Colonic mucosa (tissue), 4 donors: ENCODE data around the gene SCD5. TPM values are rescaled to one million over a fixed set of nuclear protein-coding genes. Genes with fewer than 3 reads are reported as not detected.
A peak's percentile ranks its signal among the peaks of the same experiment; 100 is the strongest.

Experiments used
- DNase-seq: peaks from one replicate; pipeline ENCODE4 v3.0.0-alpha.2; 2020
- H3K27ac ChIP-seq: fragments of 200-600 bp; one replicate; pipeline ENCODE4 v1.8.0; 2021
- H3K27me3 ChIP-seq: fragments of 200-600 bp; one replicate; pipeline ENCODE4 v1.8.0; 2021
- H3K36me3 ChIP-seq: fragments of 200-600 bp; one replicate; pipeline ENCODE4 v1.8.0; 2021
- H3K4me1 ChIP-seq: fragments of 200-600 bp; one replicate; pipeline ENCODE4 v1.8.0; 2021; ENCODE audit warnings: mild to moderate bottlenecking
- H3K4me3 ChIP-seq: fragments of 200-600 bp; one replicate; pipeline ENCODE4 v1.8.0; 2021
- H3K9ac ChIP-seq, 2 donors: one replicate each; pipeline ENCODE4 v1.7.0; 2013; ENCODE audit warnings: control low read depth in 2 of 2, low read depth in 2 of 2, low read length in 2 of 2
- H3K9me3 ChIP-seq: fragments of 200-600 bp; one replicate; pipeline ENCODE4 v1.8.0; 2021
- intact Hi-C: fragments of 100-400 bp; cut with DNase I; formaldehyde crosslinking; loops from one replicate; pipeline ENCODE4 v1.14.1; 2022
- total RNA-seq, 2 donors: library from RNA; stranded (reverse); fragmentation: NEBNext Ultra II Directional in 1 of 2; extraction: Animal tissue kit (Norgen Biotek cat#: 25700) in 1 of 2; gene quantifications; one replicate each; pipeline ENCODE4 v1.2.1, GENCODE V29; 2021
- TF ChIP-seq, protein P1 (sequence below): fragments of 200-600 bp; IDR thresholded peaks from one replicate; pipeline ENCODE4 v1.8.0; 2022; ENCODE audit warnings: antibody characterized with exemption, mild to moderate bottlenecking
- donor health status: healthy.
- donor health status: DM: no; HTN: no; CAD: no.
- donor health status: DM: no; HTN: no; CAD: no.

The SCD5 gene
- total RNA-seq, 2 donors from 2014 or later, result 2.8 to 4.4 TPM

DNA sequence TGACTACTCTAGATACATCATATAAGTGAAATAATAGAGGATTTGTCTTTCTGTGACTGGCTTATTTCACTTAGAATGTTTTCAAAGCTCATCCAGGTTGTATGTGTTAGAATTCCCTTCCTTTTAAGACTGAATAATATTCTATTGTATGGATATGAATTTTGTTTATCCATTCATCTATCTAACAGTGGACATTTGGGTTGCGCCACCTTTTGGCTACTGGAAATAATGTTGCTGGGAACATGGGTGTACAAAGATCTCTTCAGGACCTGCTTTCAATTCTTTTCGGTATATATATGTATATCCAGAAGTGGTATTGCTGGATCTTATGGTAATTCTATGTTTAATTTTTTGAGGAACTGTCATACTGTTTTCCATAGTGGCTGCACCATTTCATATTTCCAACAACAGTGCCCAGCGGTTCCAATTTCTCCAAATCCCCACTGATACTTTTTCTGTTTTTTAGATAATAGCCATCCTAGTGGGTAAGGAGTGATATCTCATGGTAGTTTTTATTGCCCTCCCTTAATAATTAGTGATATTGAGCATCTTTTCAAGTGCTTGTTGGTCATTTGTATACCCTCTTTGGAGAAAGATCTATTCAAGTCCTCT is 3.4 kb upstream of the SCD5 start:
- DNase-seq, result no peak
- intact Hi-C loops, result no loop called here
- H3K9ac ChIP-seq, result no peak overlapping the region
- H3K4me1 ChIP-seq, result no peaks in the 10 kb centered on the region
- H3K27ac ChIP-seq, result no peak overlapping the region
- TF ChIP-seq, protein P1, sequence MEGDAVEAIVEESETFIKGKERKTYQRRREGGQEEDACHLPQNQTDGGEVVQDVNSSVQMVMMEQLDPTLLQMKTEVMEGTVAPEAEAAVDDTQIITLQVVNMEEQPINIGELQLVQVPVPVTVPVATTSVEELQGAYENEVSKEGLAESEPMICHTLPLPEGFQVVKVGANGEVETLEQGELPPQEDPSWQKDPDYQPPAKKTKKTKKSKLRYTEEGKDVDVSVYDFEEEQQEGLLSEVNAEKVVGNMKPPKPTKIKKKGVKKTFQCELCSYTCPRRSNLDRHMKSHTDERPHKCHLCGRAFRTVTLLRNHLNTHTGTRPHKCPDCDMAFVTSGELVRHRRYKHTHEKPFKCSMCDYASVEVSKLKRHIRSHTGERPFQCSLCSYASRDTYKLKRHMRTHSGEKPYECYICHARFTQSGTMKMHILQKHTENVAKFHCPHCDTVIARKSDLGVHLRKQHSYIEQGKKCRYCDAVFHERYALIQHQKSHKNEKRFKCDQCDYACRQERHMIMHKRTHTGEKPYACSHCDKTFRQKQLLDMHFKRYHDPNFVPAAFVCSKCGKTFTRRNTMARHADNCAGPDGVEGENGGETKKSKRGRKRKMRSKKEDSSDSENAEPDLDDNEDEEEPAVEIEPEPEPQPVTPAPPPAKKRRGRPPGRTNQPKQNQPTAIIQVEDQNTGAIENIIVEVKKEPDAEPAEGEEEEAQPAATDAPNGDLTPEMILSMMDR, result peak; percentile 36
- no peaks in the 10 kb centered on the region for H3K36me3 ChIP-seq
- peaks cover 11% of the 10 kb centered on the region for H3K27me3 ChIP-seq
- no peak overlapping the region for H3K4me3 ChIP-seq
- H3K9me3 ChIP-seq, result no peaks in the 10 kb centered on the region

DNA sequence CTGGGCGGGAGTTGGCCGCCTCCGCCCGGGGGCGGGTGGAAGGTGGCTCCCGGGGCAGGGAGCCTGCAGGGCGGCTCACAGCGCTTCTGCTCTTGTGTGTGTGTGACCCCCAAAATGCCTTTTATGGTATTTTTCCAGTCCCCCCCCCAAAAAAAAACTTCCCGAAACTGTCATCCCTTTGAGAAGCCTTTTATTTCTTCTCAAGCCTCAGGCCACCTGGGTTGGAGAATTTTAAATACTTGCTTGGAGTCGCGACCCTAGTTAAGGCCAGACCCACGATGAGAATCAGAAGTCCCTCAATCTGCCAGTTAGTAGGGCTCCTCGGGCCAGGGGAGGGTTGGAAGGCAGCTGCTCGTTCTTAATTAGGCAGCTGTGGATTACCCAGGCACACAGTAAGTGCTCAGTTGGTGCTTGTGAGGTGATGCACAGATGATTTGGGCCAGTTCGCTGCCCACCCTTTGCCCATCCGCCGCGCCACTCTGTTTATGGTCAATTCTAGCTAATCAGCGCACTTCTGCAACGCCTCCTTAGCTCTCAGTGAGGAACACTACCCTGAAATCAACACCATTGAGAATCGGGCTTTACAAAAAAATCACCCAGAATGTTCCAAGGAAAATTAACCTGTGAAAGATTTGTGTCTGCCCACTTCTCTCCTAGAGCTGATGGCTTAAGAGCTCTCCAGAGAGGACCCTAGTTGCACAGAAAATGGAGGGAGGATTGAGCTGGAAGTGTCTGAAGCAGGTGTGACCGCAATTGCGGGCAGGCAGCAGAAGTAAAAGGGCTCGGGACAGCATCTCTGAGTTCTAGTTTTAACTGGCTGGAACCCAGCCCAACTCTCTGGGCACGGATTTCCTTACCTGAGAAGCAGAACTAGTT is 648 bp upstream of the SCD5 start:
- peak overlapping the region in 1 of 2 donors; percentile 35 for H3K9ac ChIP-seq
- intact Hi-C loops, result no loop called here

DNA sequence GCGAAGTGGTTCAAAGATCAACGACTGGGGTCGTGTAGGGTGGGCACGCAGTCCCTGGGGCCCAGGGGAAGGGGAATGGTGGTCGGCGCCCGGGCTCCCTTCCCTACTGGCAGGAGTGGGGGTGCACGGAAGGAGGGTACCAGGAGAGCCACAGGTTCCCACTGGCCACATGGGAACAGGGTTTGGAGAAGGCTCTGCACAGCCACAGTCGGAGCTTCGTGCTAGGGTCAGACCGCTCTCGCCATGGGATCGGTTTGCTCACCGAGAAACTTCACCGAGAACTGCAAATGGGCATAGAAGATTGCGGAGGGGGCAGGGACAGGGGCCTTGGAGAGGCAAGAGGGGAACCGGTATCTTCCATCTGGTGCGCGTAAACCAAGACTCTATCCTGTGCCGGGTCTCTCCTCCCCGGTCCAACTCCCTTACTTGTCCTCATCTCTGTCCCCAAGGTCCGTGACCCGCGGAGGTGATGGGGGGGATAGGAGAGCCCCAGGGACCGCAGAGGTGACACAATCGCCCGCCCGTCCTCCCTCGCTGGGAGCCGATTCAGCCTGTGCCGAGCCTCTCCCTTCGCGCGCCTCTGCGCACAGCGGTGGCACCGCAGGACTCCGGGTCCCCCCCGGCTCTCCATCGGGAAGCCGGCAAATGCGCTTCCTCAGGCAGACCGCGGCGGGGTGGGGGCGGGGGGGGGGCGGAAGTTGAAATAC is 1.0 kb downstream of the SCD5 start:
- TF ChIP-seq, protein P1, result no peak
- H3K9me3 ChIP-seq, result no peaks in the 10 kb centered on the region
- H3K9ac ChIP-seq, result peak overlapping the region in 1 of 2 donors; percentile 43
- no peaks in the 10 kb centered on the region for H3K36me3 ChIP-seq
- H3K27ac ChIP-seq, result no peak overlapping the region
- no peaks in the 10 kb centered on the region for H3K4me1 ChIP-seq
- intact Hi-C loops, result no loop called here
- H3K27me3 ChIP-seq, result peaks cover 11% of the 10 kb centered on the region
- no peak for DNase-seq
- H3K4me3 ChIP-seq, result peak overlapping the region; percentile 72

More for the DNA sequence above, 648 bp upstream of the SCD5 start:
- no peak overlapping the region for H3K27ac ChIP-seq
- peak overlapping the region; percentile 72 for H3K4me3 ChIP-seq
- peaks cover 11% of the 10 kb centered on the region for H3K27me3 ChIP-seq
- no peaks in the 10 kb centered on the region for H3K9me3 ChIP-seq
- no peaks in the 10 kb centered on the region for H3K36me3 ChIP-seq
- no peaks in the 10 kb centered on the region for H3K4me1 ChIP-seq
- TF ChIP-seq, protein P1, result no peak
- no peak for DNase-seq

DNA sequence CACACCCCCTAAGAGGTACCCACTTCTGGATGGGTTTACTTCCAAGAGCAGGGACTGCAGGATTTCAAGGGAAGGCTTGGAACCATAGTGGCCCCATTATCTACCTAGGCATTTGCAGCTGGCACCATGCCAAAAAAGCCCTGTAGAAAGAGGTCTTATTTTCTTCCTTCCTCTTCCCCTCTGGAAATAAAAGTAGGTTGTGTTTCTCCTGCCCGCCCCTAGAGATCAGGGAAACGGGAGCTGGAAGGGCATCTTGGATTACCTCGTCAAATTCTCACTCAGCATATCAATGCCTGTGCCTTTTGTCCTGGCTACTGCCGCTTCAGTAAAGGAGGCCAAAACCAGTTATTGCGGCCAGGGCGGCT is 1.6 kb downstream of the SCD5 start:
- H3K27ac ChIP-seq, result no peak overlapping the region
- intact Hi-C loops, result no loop called here

More for the DNA sequence above, 1.6 kb downstream of the SCD5 start:
- no peaks in the 10 kb centered on the region for H3K4me1 ChIP-seq
- no peak for DNase-seq
- H3K9ac ChIP-seq, result no peak overlapping the region
- H3K36me3 ChIP-seq, result no peaks in the 10 kb centered on the region
- TF ChIP-seq, protein P1, result no peak
- no peaks in the 10 kb centered on the region for H3K9me3 ChIP-seq
- H3K27me3 ChIP-seq, result peaks cover 11% of the 10 kb centered on the region
- H3K4me3 ChIP-seq, result peak overlapping the region; percentile 72
